NK-92 treated with Interleukin-12 subunit alpha and Interleukin-12 subunit beta, amount 100 ng/mL, for 24 hours (cell line): ENCODE measurements around the gene GABPB2.
"Not testable (repeated sequence)": the region's sequence is repeated elsewhere in the genome, so short reads cannot be mapped to it uniquely, and the experiment has no call there.

Source experiments
- DNase-seq: peaks from one replicate; lab custom pipeline; 2025; lab: John Stamatoyannopoulos, UW

The GABPB2 gene

GRCh38 chr1:151060007-151060656 lies 10.4 kb upstream of the GABPB2 start, which contains the start of gene MLLT11:
Gene MLLT11, plus strand, starts transcription at chr1:151060397. Its CDS starts 6,828 bp downstream, at chr1:151067225.
- DNase-seq = no peak

GRCh38 chr1:151060657-151061421 lies 9.7 kb upstream of the GABPB2 start:
- no peak for DNase-seq

GRCh38 chr1:151061704-151062103 lies 8.9 kb upstream of the GABPB2 start:
- no peak for DNase-seq

GRCh38 chr1:151062741-151063371 lies 7.7 kb upstream of the GABPB2 start:
- no peak for DNase-seq

GRCh38 chr1:151065089-151065645 lies 5.4 kb upstream of the GABPB2 start:
- DNase-seq = no peak

- DNase-seq = no peak
Measured at GRCh38 chr1:151067185-151067584, 3.4 kb upstream of the GABPB2 start.

GRCh38 chr1:151069103-151069486 lies 1.5 kb upstream of the GABPB2 start:
- DNase-seq = no peak

- no peak for DNase-seq
Measured at GRCh38 chr1:151072224-151072623, 1.7 kb downstream of the GABPB2 start.

- no peak for DNase-seq
Measured at GRCh38 chr1:151085953-151086559, 15.5 kb downstream of the GABPB2 start.

- not testable (repeated sequence) for DNase-seq
Measured at GRCh38 chr1:151097426-151097825, 26.9 kb downstream of the GABPB2 start.

GRCh38 chr1:151098126-151098525 lies 27.6 kb downstream of the GABPB2 start:
- DNase-seq = no peak

GRCh38 chr1:151104630-151105029 lies 34.1 kb downstream of the GABPB2 start:
- DNase-seq = no peak

- no peak for DNase-seq
Measured at GRCh38 chr1:151106894-151107293, 36.3 kb downstream of the GABPB2 start.

- DNase-seq = no peak
Measured at GRCh38 chr1:151108331-151108730, 37.8 kb downstream of the GABPB2 start.

- no peak for DNase-seq
Measured at GRCh38 chr1:151113877-151114276, 43.3 kb downstream of the GABPB2 start.

GRCh38 chr1:151124763-151125403 lies 54.3 kb downstream of the GABPB2 start:
- no peak for DNase-seq

GRCh38 chr1:151128800-151129199 lies 58.2 kb downstream of the GABPB2 start:
- no peak for DNase-seq

GRCh38 chr1:151130987-151131586 lies 60.5 kb downstream of the GABPB2 start:
- no peak for DNase-seq

GRCh38 chr1:151131701-151132334 lies 61.3 kb downstream of the GABPB2 start:
- DNase-seq = no peak

- DNase-seq = no peak
Measured at GRCh38 chr1:151132335-151133017, 61.9 kb downstream of the GABPB2 start.
